Neuronal stem cell (in vitro differentiated cells): ENCODE measurements around the gene NME7.

ENCODE experiments used
- DNase-seq: peaks from one replicate; pipeline ENCODE4 v3.0.0-alpha.2; 2013; ENCODE audit warnings: low spot score
- H2AFZ ChIP-seq: one replicate; pipeline ENCODE4 v1.6.1; 2013; ENCODE audit warnings: mild to moderate bottlenecking, low read length, inconsistent platforms
- H2AK5ac ChIP-seq: 2 replicates; pipeline ENCODE4 v1.6.1; 2013; ENCODE audit warnings: low read depth, mild to moderate bottlenecking, inconsistent platforms, low read length, moderate library complexity, mixed read lengths
- H2BK120ac ChIP-seq: 2 replicates; pipeline ENCODE4 v1.6.1; 2013; ENCODE audit warnings: low read depth, mild to moderate bottlenecking, inconsistent platforms, low read length, moderate library complexity, mixed read lengths
- H2BK12ac ChIP-seq: one replicate; pipeline ENCODE4 v1.6.1; 2013; ENCODE audit warnings: low read length, inconsistent platforms
- H2BK15ac ChIP-seq: 2 replicates; pipeline ENCODE4 v1.6.1; 2013; ENCODE audit warnings: mild to moderate bottlenecking, low read length, inconsistent platforms, mixed read lengths
- H2BK5ac ChIP-seq: one replicate; pipeline ENCODE4 v1.6.1; 2013; ENCODE audit warnings: inconsistent platforms, mild to moderate bottlenecking, low read length, moderate library complexity
- H3K14ac ChIP-seq: one replicate; pipeline ENCODE4 v1.6.1; 2013; ENCODE audit warnings: low read length, inconsistent platforms
- H3K18ac ChIP-seq: 2 replicates; pipeline ENCODE4 v1.6.1; 2013; ENCODE audit warnings: low read length, inconsistent platforms
- H3K23ac ChIP-seq: 2 replicates; pipeline ENCODE4 v1.6.1; 2013; ENCODE audit warnings: low read depth, mild to moderate bottlenecking, mixed read lengths, low read length, inconsistent platforms; ENCODE audit not compliant: poor library complexity
- H3K27ac ChIP-seq: replicated peaks from 3 replicates; pipeline ENCODE4 v1.5.1; 2013; ENCODE audit warnings: low read length, inconsistent platforms
- H3K27me3 ChIP-seq, 3 experiments: 2 replicates each; pipeline ENCODE4 v1.6.1; 2013; ENCODE audit warnings: low read length in 3 of 3, mild to moderate bottlenecking in 2 of 3, inconsistent platforms in 1 of 3, low read depth in 1 of 3, mixed read lengths in 1 of 3, moderate library complexity in 1 of 3; ENCODE audit not compliant: control insufficient read depth in 3 of 3, insufficient read depth in 3 of 3
- H3K36me3 ChIP-seq, 2 donors: replicated peaks in 1 of 2; 2 replicates each; pipeline ENCODE4 v1.6.1; 2013; ENCODE audit warnings: low read length in 2 of 2; ENCODE audit not compliant: control insufficient read depth in 2 of 2, insufficient read depth in 2 of 2
- H3K4ac ChIP-seq: 2 replicates; pipeline ENCODE4 v1.6.1; 2013; ENCODE audit warnings: inconsistent platforms, mild to moderate bottlenecking, low read length, moderate library complexity
- H3K4me1 ChIP-seq, 2 donors: 1 replicate in 1 of 2; 2 replicates in 1 of 2; pipeline ENCODE4 v1.6.1; 2013; ENCODE audit warnings: low read length in 2 of 2, low read depth in 1 of 2; ENCODE audit not compliant: control insufficient read depth in 2 of 2, insufficient read depth in 1 of 2
- H3K4me2 ChIP-seq: one replicate; pipeline ENCODE4 v1.6.1; 2013; ENCODE audit warnings: mild to moderate bottlenecking, low read length, inconsistent platforms; ENCODE audit not compliant: insufficient read depth, poor library complexity, severe bottlenecking
- H3K4me3 ChIP-seq, 2 donors: 2 replicates each; pipeline ENCODE4 v1.5.1; 2013; ENCODE audit warnings: low read length in 2 of 2, mild to moderate bottlenecking in 2 of 2, inconsistent platforms in 1 of 2, moderate library complexity in 1 of 2
- H3K79me1 ChIP-seq: one replicate; pipeline ENCODE4 v1.6.1; 2013; ENCODE audit warnings: low read depth, mild to moderate bottlenecking, inconsistent platforms, low read length, moderate library complexity
- H3K9ac ChIP-seq: one replicate; pipeline ENCODE4 v1.6.1; 2013; ENCODE audit warnings: mild to moderate bottlenecking, low read depth, low read length, inconsistent platforms; ENCODE audit not compliant: poor library complexity
- H3K9me3 ChIP-seq, 2 donors: replicated peaks in 1 of 2; 2 replicates each; pipeline versions ENCODE3 to v1.6.1; 2013; ENCODE audit warnings: low read length in 2 of 2, mild to moderate bottlenecking in 2 of 2, inconsistent platforms in 1 of 2, low read depth in 1 of 2, mixed read lengths in 1 of 2, moderate library complexity in 1 of 2; ENCODE audit not compliant: control insufficient read depth in 2 of 2, insufficient read depth in 1 of 2
- H4K8ac ChIP-seq: one replicate; pipeline ENCODE4 v1.6.1; 2013; ENCODE audit warnings: low read depth, mild to moderate bottlenecking, inconsistent platforms, low read length, moderate library complexity
- H4K91ac ChIP-seq: one replicate; pipeline ENCODE4 v1.6.1; 2013; ENCODE audit warnings: low read length, low read depth, mild to moderate bottlenecking, inconsistent platforms; ENCODE audit not compliant: poor library complexity
- WGBS, 2 donors: extraction: QIAGEN DNeasy Blood & Tissue Kit; methylation state at CpG; one replicate each; pipeline ENCODE4 v1.1.7; 2013; ENCODE audit warnings: missing lambda C conversion rate in 2 of 2, mixed read lengths in 1 of 2; ENCODE audit not compliant: insufficient read length in 2 of 2, insufficient replicate concordance in 1 of 2; ENCODE audit errors: extremely low coverage in 2 of 2; 5-methylcytosine and 5-hydroxymethylcytosine counted together

The NME7 gene

DNA sequence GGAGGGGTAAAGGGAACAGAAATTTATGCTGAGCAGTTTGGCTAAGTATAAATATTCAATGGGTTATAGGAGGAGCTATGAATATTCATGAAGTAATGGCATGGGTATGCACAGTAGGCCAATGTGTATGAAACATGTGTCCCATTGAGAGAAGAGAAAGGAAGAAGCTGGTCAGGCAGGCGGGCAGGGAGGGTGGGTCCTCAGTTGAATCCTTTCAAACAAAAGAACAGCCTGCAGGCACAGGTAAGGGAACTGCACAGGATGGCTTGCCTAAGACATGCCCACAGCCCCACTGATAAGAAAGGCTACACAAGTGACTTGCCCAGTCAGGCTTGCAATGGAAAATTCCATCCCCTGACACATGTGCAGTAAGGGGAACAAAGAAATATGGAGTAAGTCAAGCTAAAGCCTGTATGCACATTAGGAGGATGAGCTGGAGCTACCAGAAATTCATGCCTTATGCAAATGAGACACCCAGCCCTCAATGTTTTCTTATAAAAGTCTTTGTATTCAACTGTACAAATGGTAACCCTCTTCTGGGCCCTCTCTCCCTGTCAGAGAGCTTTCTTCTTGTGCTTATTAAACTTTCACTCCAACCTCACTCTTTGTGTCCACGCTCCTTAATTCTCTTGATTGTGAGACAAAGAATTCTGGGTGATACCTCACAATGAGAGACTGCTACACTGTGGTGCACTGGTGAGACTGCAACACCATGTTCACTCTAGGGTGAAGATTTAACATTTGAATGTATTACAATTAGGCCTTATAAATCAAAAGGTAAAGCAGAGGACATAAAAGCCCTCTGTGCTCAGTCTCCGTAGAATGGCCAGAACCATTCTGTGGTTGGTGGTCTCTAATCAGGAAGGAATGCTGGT is 164.6 kb downstream of the NME7 start:
- no peak overlapping the region for H2BK12ac ChIP-seq
- H3K79me1 ChIP-seq, result no peaks in the 10 kb centered on the region
- H2AK5ac ChIP-seq, result no peak overlapping the region
- H3K14ac ChIP-seq, result no peak overlapping the region
- no peaks in the 10 kb centered on the region for H3K27me3 ChIP-seq
- H3K23ac ChIP-seq, result no peak overlapping the region
- peaks cover 9 to 11% of the 10 kb centered on the region in 2 donors for H3K4me1 ChIP-seq
- DNase-seq, result no peak
- H4K91ac ChIP-seq, result no peak overlapping the region
- H3K4ac ChIP-seq, result no peak overlapping the region
- no peak overlapping the region for H3K27ac ChIP-seq
- no peak overlapping the region for H3K18ac ChIP-seq
- H4K8ac ChIP-seq, result no peak overlapping the region
- no peak overlapping the region for H3K9ac ChIP-seq
- H3K4me2 ChIP-seq, result no peak overlapping the region
- H2AFZ ChIP-seq, result no peak overlapping the region
- no peak overlapping the region for H3K4me3 ChIP-seq
- no peak overlapping the region for H2BK120ac ChIP-seq
- WGBS, 2 donors, result no CpG with 5 or more reads among the region's 3 CpGs
- no peak overlapping the region for H2BK15ac ChIP-seq
- no peaks in the 10 kb centered on the region for H3K9me3 ChIP-seq
- no peak overlapping the region for H2BK5ac ChIP-seq
- H3K36me3 ChIP-seq, result no peaks in the 10 kb centered on the region

DNA sequence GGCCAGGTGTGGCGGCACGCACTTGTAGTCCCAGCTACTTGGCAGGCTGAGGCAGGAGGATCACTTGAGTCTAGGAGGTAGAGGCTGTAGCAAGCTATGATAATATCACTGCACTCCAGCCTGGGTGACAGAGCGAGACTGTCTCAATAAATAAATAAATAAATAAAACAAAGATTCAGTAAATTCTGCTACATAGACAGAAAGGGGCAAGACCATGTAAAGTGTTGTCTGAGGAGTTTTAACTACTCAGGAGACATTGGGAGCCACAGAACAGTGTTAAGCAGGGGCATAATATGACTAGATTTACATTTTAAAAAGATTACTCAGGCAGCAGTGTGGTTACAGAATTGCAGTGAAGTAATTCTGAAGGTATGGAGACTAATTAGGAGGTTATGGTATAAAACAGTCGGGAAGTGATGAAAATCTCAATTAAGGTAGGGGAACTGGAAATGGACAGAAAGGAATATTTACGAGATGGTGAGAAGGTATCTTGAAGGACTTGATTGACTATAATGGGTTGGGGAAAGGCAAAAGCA is 166.4 kb downstream of the NME7 start:
- Histone ChIP-seq H4K91ac (no peak overlapping the region), H2AK5ac (no peak overlapping the region), H2BK12ac (no peak overlapping the region), H3K27me3 (no peaks in the 10 kb centered on the region), H3K23ac (no peak overlapping the region), H3K79me1 (no peaks in the 10 kb centered on the region), H3K4me2 (no peak overlapping the region), H3K4ac (no peak overlapping the region), H3K4me1 (peaks cover 9 to 11% of the 10 kb centered on the region in 2 donors), H4K8ac (no peak overlapping the region), H3K18ac (no peak overlapping the region), H2AFZ (no peak overlapping the region), H3K4me3 (no peak overlapping the region), H3K9me3 (peaks cover 0 to 2% of the 10 kb centered on the region in 2 donors), H3K14ac (no peak overlapping the region), H3K27ac (no peak overlapping the region), H2BK5ac (no peak overlapping the region), H3K9ac (no peak overlapping the region), H2BK120ac (no peak overlapping the region), H2BK15ac (no peak overlapping the region), H3K36me3 (no peaks in the 10 kb centered on the region)
- DNase-seq, result no peak
- no CpG with 5 or more reads among the region's 5 CpGs for WGBS, 2 donors

DNA sequence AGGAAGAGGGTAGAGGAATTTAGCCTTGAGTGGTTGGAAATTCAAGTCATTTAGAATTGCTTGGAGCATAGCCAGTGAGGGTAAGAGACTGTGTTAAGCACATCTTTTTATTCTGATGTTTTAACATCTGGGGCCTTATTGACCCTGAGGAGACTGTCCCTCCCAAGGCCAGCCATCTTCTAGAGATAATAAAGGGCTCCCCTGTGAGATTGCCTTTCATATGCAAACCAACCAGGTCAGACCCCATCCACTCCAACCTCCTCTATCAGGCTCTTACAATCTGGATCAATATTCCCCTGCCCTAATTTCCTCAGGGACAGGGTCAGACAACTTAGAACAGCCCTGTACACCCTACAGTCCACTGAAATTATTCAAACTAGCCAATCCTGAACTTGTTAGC is 167.3 kb downstream of the NME7 start:
- Histone ChIP-seq H2BK12ac (no peak overlapping the region), H3K4me1 (peaks cover 9 to 11% of the 10 kb centered on the region in 2 donors), H3K9ac (no peak overlapping the region), H3K27me3 (no peaks in the 10 kb centered on the region), H3K18ac (no peak overlapping the region), H3K14ac (no peak overlapping the region), H3K79me1 (no peaks in the 10 kb centered on the region), H3K27ac (no peak overlapping the region), H2AK5ac (no peak overlapping the region), H2BK15ac (no peak overlapping the region), H3K4ac (no peak overlapping the region), H3K4me3 (no peak overlapping the region), H3K4me2 (no peak overlapping the region), H3K23ac (no peak overlapping the region), H3K36me3 (no peaks in the 10 kb centered on the region), H4K91ac (no peak overlapping the region), H3K9me3 (peaks cover 0 to 2% of the 10 kb centered on the region in 2 donors), H4K8ac (no peak overlapping the region), H2BK120ac (no peak overlapping the region), H2AFZ (no peak overlapping the region), H2BK5ac (no peak overlapping the region)
- no peak for DNase-seq

DNA sequence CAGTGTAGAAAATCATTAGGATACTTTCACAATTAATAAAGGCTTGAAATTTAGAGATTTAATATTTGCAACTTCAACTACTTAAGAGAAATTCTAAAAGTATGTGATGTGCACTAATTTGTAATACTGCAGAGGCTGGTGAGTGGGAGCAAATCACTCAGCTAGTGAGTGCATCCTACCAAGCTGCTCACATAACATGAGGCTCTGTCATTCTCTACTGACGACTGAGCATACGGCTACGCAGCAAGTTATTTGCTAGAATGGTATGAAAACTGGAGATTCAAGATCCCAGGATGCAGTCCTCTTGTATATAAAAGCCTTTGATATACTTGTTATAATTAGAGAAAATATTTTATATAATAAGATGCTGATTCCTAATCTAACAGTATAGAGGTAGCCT is 171.0 kb downstream of the NME7 start:
- Histone ChIP-seq H3K4me2 (no peak overlapping the region), H2BK120ac (no peak overlapping the region), H2BK5ac (no peak overlapping the region), H3K9me3 (peaks cover 0 to 2% of the 10 kb centered on the region in 2 donors), H3K9ac (no peak overlapping the region), H3K4ac (no peak overlapping the region), H2AK5ac (no peak overlapping the region), H3K36me3 (no peaks in the 10 kb centered on the region), H2AFZ (no peak overlapping the region), H3K14ac (no peak overlapping the region), H3K18ac (no peak overlapping the region), H3K79me1 (no peaks in the 10 kb centered on the region), H2BK15ac (no peak overlapping the region), H3K4me3 (no peak overlapping the region), H3K4me1 (peaks cover 4 to 9% of the 10 kb centered on the region in 2 donors), H3K27ac (no peak overlapping the region), H4K8ac (no peak overlapping the region), H3K27me3 (no peaks in the 10 kb centered on the region), H4K91ac (no peak overlapping the region), H3K23ac (no peak overlapping the region), H2BK12ac (no peak overlapping the region)
- no peak for DNase-seq
- no CpG with 5 or more reads among the region's 3 CpGs for WGBS, 2 donors
